K562 (cell line): Measurements from ENCODE around the gene SLC36A1. TPM values are rescaled to one million over a fixed set of nuclear protein-coding genes. Genes with fewer than 3 reads are reported as not detected.
A peak's percentile ranks its signal among the peaks of the same experiment; 100 is the strongest.
"Not testable (repeated sequence)": the region's sequence is repeated elsewhere in the genome, so short reads cannot be mapped to it uniquely, and the experiment has no call there.

Source experiments
- ATAC-seq: fragments of 200-7000 bp; cut with Tn5 transposase; 3 replicates; pipeline ENCODE4 v1.9.1; 2020; ENCODE audit warnings: moderate library complexity
- BruUV-seq: library from RNA; stranded (reverse); fragments of 400-500 nt; replicated peaks from 2 replicates; lab custom pipeline; 2021; lab: Mats Ljungman, UMichigan
- CTCF ChIA-PET: fragments of 300-600 bp; formaldehyde crosslinking; extraction: SDS; loops from one replicate; lab custom pipeline; 2021; ENCODE audit warnings: low intra/inter-chr PET ratio; lab: Yijun Ruan, JAX
- POLR2A ChIA-PET: fragments of 300-600, 350-650 bp; sonication (Branson Sonifier 250); formaldehyde crosslinking; extraction: SDS; loops from one replicate; lab custom pipeline; 2021; ENCODE audit warnings: antibody characterized with exemption, inconsistent platforms; lab: Yijun Ruan, JAX
- DNase-seq, 4 experiments: peaks; one replicate each; pipeline versions ENCODE4 v3.0.0 to v3.0.0-alpha.2; 2011 to 2018; ENCODE audit warnings: low spot score in 3 of 4, mixed read lengths in 3 of 4; ENCODE audit errors: extremely low read depth in 1 of 4
- FAIRE-seq: peaks from 2 replicates; lab custom pipeline; 2011; peaks lifted over from hg19 to GRCh38; lab: Jason Lieb, UNC
- H2AFZ ChIP-seq: 2 replicates; pipeline ENCODE4 v1.6.0; 2011; ENCODE audit warnings: low read depth, low read length, control low read depth, inconsistent platforms
- H3K27ac ChIP-seq: fragments of 200-600 bp; 3 replicates; pipeline ENCODE4 v1.8.0; 2011; ENCODE audit warnings: low read depth, mild to moderate bottlenecking, control low read depth, inconsistent platforms, low read length, moderate library complexity, mixed read lengths; ENCODE audit errors: extremely low read depth
- H3K27me3 ChIP-seq, 2 experiments: fragments of 300-600 bp in 1 of 2; 2 replicates in 1 of 2; 3 replicates in 1 of 2; pipeline versions ENCODE4 v1.6.0 to v1.8.0; 2011; ENCODE audit warnings: inconsistent platforms in 2 of 2, low read length in 2 of 2, mild to moderate bottlenecking in 1 of 2, mixed read lengths in 1 of 2, moderate library complexity in 1 of 2; ENCODE audit not compliant: control insufficient read depth in 2 of 2, insufficient read depth in 2 of 2
- H3K36me3 ChIP-seq: fragments of 300-600 bp; 3 replicates; pipeline ENCODE4 v1.8.0; 2011; ENCODE audit warnings: mild to moderate bottlenecking, low read length, inconsistent platforms; ENCODE audit not compliant: control insufficient read depth, insufficient read depth
- H3K4me1 ChIP-seq, 2 experiments: fragments of 200-600 bp in 1 of 2; replicated peaks in 1 of 2; 2 replicates in 1 of 2; 3 replicates in 1 of 2; pipeline versions ENCODE4 v1.5.1 to v1.8.0; 2011; ENCODE audit warnings: inconsistent platforms in 2 of 2, low read length in 2 of 2, mild to moderate bottlenecking in 1 of 2, mixed read lengths in 1 of 2, moderate library complexity in 1 of 2; ENCODE audit not compliant: control insufficient read depth in 2 of 2, insufficient read depth in 2 of 2
- H3K4me2 ChIP-seq: 2 replicates; pipeline ENCODE4 v1.6.1; 2011; ENCODE audit warnings: low read length, control low read depth, inconsistent platforms, mixed read lengths; ENCODE audit not compliant: insufficient read depth
- H3K4me3 ChIP-seq: fragments of 200-600 bp; sonication (generic), shearing (Covaris generic); 2 replicates; pipeline ENCODE4 v1.5.1; 2016; ENCODE audit warnings: control low read depth, inconsistent platforms
- H3K79me2 ChIP-seq: fragments of 200-600 bp; 3 replicates; pipeline ENCODE4 v1.8.0; 2011; ENCODE audit warnings: low read length, inconsistent platforms; ENCODE audit not compliant: control insufficient read depth, insufficient read depth
- H3K9ac ChIP-seq, 2 experiments: 2 replicates each; pipeline versions ENCODE4 v1.6.0 to v1.6.1; 2011; ENCODE audit warnings: low read depth in 2 of 2, low read length in 2 of 2, control low read depth in 1 of 2, inconsistent platforms in 1 of 2, mild to moderate bottlenecking in 1 of 2, mixed read lengths in 1 of 2; ENCODE audit not compliant: insufficient read depth in 1 of 2
- H3K9me1 ChIP-seq: one replicate; pipeline ENCODE4 v1.6.0; 2011; ENCODE audit warnings: inconsistent platforms, mild to moderate bottlenecking, low read length, moderate library complexity; ENCODE audit not compliant: control insufficient read depth, insufficient read depth
- H3K9me3 ChIP-seq: replicated peaks from 2 replicates; pipeline ENCODE4 v1.5.1; 2011; ENCODE audit warnings: low read depth, low read length, inconsistent platforms; ENCODE audit not compliant: control insufficient read depth, insufficient read depth
- H4K20me1 ChIP-seq: replicated peaks from 2 replicates; pipeline ENCODE4 v1.6.1; 2011; ENCODE audit warnings: low read length, inconsistent platforms, mixed read lengths; ENCODE audit not compliant: control insufficient read depth, insufficient read depth
- NR4A1 ChIP-seq, 2 experiments: fragments of 250-450 bp in 1 of 2; fragments of 450-650 bp in 1 of 2; sonication (Bioruptor Pico) in 1 of 2; IDR thresholded peaks; 2 replicates each; pipeline versions ENCODE4 v1.4.0 to v1.6.1; 2016 to 2020; ENCODE audit warnings: mild to moderate bottlenecking in 2 of 2, missing compliant biosample characterization in 1 of 2, missing genetic modification characterization in 1 of 2, moderate library complexity in 1 of 2
- RAD21 ChIP-seq, 2 experiments: fragments of 250-450 bp in 1 of 2; fragments of 450-650 bp in 1 of 2; sonication (Bioruptor Pico) in 1 of 2; formaldehyde crosslinking in 1 of 2; IDR thresholded peaks in 1 of 2; conservative IDR thresholded peaks in 1 of 2; 2 replicates each; pipeline versions ENCODE4 v1.4.0 to v1.8.0; 2020 to 2022; ENCODE audit warnings: mild to moderate bottlenecking in 2 of 2, moderate library complexity in 1 of 2
- WGBS: fragments of 100-300 bp; shearing (Covaris generic); methylation state at CpG from one replicate; pipeline ENCODE4 v1.1.6; 2016; ENCODE audit warnings: low coverage, mixed read lengths; ENCODE audit not compliant: insufficient coverage; ENCODE audit errors: missing lambda C conversion rate; 5-methylcytosine and 5-hydroxymethylcytosine counted together
- in situ Hi-C: fragments of 300-500 bp; cut with MboI; formaldehyde crosslinking; loops from 4 replicates; pipeline ENCODE4 v1.15.0; 2018; ENCODE audit warnings: inconsistent platforms, mixed read lengths
- intact Hi-C: fragments of 100-400 bp; cut with micrococcal nuclease; formaldehyde crosslinking; loops from 2 replicates; pipeline ENCODE4 v1.14.2; 2022
- polyA plus RNA-seq, 8 experiments: library from polyadenylated mRNA; depleted of rRNA in 4 of 8; stranded (reverse) in 5 of 8; unstranded in 3 of 8; fragments of >200 nt; fragmentation: Nextera tagmentation in 2 of 8; fragmentation: Illumina TruSeq in 1 of 8; extraction: Ambion mirVana in 2 of 8; extraction: Trizol in 1 of 8; gene quantifications; 2 replicates each; pipeline versions ENCODE4 v1.2.1 to v1.2.3, GENCODE V29; 2011 to 2014; ENCODE audit warnings: inconsistent platforms in 1 of 8, missing spikeins in 1 of 8
- total RNA-seq, 7 experiments: library from RNA; depleted of rRNA in 6 of 7; stranded (reverse); fragments of >200 nt in 6 of 7; fragmentation: Illumina TruSeq in 2 of 7; extraction: Trizol in 2 of 7; gene quantifications; 2 replicates each; pipeline versions ENCODE4 v1.2.1 to v1.2.3, GENCODE V29; 2011 to 2021; ENCODE audit warnings: low replicate concordance in 1 of 7
- TF ChIP-seq, protein P1 (sequence below), 3 experiments: IDR thresholded peaks in 2 of 3; conservative IDR thresholded peaks in 1 of 3; 2 replicates each; pipeline ENCODE4 v1.5.1; 2011 to 2012; ENCODE audit warnings: low read length in 3 of 3, mild to moderate bottlenecking in 3 of 3, control low read depth in 2 of 3, improper control_type of control experiment in 1 of 3, inconsistent platforms in 1 of 3, low read depth in 1 of 3, mixed read lengths in 1 of 3, moderate library complexity in 1 of 3; ENCODE audit not compliant: insufficient read depth in 2 of 3

The SLC36A1 gene
- total and polyA plus RNA-seq, 9 of the 15 experiments (the other 6 are each of a cell fraction or from before 2014, with no cell fraction given) = 1.6 to 8.4 (median 4.6) TPM

DNA sequence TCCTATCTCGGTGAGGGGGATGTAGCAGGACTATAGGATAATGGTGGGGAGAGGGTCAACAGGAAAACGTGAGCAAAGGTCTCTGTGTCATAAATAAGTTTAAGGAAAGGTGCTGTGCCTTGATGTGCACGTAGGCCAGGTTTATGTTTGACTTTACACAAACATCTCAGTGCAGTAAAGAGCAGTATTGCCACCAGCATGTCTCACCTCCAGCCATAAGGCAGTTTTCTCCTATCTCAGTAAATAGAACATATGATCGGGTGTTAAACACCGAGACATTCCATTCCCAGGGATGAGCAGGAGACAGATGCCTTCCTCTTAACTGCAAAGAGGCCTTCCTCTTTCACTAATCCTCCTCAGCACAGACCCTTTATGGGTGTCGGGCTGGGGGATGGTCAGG lies 21.1 kb upstream of the SLC36A1 start:
- H3K27ac ChIP-seq, BruUV-seq, FAIRE-seq, H4K20me1 ChIP-seq, CTCF ChIA-PET, H3K27me3 ChIP-seq, intact Hi-C loops, H3K9ac ChIP-seq, H3K36me3 ChIP-seq, ATAC-seq, H3K79me2 ChIP-seq, H3K4me1 ChIP-seq, POLR2A ChIA-PET, H3K4me3 ChIP-seq, DNase-seq, H2AFZ ChIP-seq, H3K9me1 ChIP-seq, in situ Hi-C loops, H3K4me2 ChIP-seq, H3K9me3 ChIP-seq: not testable (repeated sequence)
- under 1% methylated on average over 6 of the region's 6 CpGs for WGBS

DNA sequence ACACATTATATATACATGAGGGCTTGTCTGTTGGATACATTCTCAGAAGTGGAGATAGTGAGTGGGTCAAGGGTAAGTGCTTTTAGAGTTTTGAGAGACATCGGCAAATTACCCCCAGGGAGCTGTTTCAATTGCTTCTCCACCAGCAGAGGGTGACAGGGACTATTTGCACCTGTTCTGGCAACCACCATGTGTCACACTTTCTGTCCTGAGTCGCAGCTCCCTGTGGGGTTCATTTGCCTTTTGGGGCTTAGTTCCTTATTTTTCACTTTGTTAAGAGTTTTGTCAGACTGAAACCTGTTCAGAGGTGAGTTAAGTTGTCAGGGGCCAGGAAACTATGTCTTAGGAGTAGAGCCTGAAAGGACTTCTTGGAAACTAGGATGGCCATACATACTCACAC lies 20.1 kb upstream of the SLC36A1 start:
- H3K4me3 ChIP-seq = no peak overlapping the region
- no peak overlapping the region for H2AFZ ChIP-seq
- intact Hi-C loops = no loop called here
- H3K4me1 ChIP-seq = no peaks in the 10 kb centered on the region
- TF ChIP-seq NR4A1 (CRISPR knock-in tag; IDR thresholded peaks at IDR 0.05) (no peak), NR4A1 (tag; IDR thresholded peaks at IDR 0.05) (no peak), RAD21 (CRISPR knock-in tag; conservative IDR thresholded peaks at IDR 0.05 in 1 of 2, IDR thresholded peaks at IDR 0.05 in 1 of 2) (0 out of 4 replicates have a peak, but pooled peaks of 1 of the 2 experiments have one; percentile 4)
- TF ChIP-seq, protein P1, sequence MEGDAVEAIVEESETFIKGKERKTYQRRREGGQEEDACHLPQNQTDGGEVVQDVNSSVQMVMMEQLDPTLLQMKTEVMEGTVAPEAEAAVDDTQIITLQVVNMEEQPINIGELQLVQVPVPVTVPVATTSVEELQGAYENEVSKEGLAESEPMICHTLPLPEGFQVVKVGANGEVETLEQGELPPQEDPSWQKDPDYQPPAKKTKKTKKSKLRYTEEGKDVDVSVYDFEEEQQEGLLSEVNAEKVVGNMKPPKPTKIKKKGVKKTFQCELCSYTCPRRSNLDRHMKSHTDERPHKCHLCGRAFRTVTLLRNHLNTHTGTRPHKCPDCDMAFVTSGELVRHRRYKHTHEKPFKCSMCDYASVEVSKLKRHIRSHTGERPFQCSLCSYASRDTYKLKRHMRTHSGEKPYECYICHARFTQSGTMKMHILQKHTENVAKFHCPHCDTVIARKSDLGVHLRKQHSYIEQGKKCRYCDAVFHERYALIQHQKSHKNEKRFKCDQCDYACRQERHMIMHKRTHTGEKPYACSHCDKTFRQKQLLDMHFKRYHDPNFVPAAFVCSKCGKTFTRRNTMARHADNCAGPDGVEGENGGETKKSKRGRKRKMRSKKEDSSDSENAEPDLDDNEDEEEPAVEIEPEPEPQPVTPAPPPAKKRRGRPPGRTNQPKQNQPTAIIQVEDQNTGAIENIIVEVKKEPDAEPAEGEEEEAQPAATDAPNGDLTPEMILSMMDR (IDR thresholded peaks at IDR 0.05 in 2 of 3, conservative IDR thresholded peaks at IDR 0.05 in 1 of 3; ENCODE audit: insufficient read depth in 2 of 3, low read depth in 1 of 3, low read length in 3 of 3) = peak in 2 of 3 experiments; percentile 23 to 39; a peak in 3 of 6 replicates
- H3K79me2 ChIP-seq = no peaks in the 10 kb centered on the region
- ATAC-seq = peak; percentile 63
- H3K9ac ChIP-seq = no peak overlapping the region
- DNase-seq = peak in 1 of 4 experiments; percentile 7
- H4K20me1 ChIP-seq = no peaks in the 10 kb centered on the region
- no TSS peak for BruUV-seq
- peaks cover 0 to 6% of the 10 kb centered on the region in 2 experiments; a peak in 1 of 5 replicates for H3K27me3 ChIP-seq
- no peak for FAIRE-seq
- no peak overlapping the region for H3K27ac ChIP-seq
- ChIA-PET CTCF (no interaction called here), POLR2A (interaction anchor here (0.6 kb wide), 1 partner anchor 12 kb away, joined by 3 read pairs; no protein-coding TSS in a partner anchor)
- no peaks in the 10 kb centered on the region for H3K9me1 ChIP-seq
- in situ Hi-C loops = no loop called here
- H3K4me2 ChIP-seq = no peak overlapping the region
- WGBS = 0% methylated on average over 2 of the region's 2 CpGs
- no peaks in the 10 kb centered on the region for H3K36me3 ChIP-seq
- no peaks in the 10 kb centered on the region for H3K9me3 ChIP-seq
